K562 (cell line): ENCODE measurements around the gene SCAMP1. TPM values are rescaled to one million over a fixed set of nuclear protein-coding genes. Genes with fewer than 3 reads are reported as not detected.

Experiments
- ATAC-seq: fragments of 200-7000 bp; cut with Tn5 transposase; 3 replicates; pipeline ENCODE4 v1.9.1; 2020; ENCODE audit warnings: moderate library complexity
- BruUV-seq: library from RNA; stranded (reverse); fragments of 400-500 nt; replicated peaks from 2 replicates; lab custom pipeline; 2021; lab: Mats Ljungman, UMichigan
- CTCF ChIA-PET: fragments of 300-600 bp; formaldehyde crosslinking; extraction: SDS; loops from one replicate; lab custom pipeline; 2021; ENCODE audit warnings: low intra/inter-chr PET ratio; lab: Yijun Ruan, JAX
- POLR2A ChIA-PET: fragments of 300-600, 350-650 bp; sonication (Branson Sonifier 250); formaldehyde crosslinking; extraction: SDS; loops from one replicate; lab custom pipeline; 2021; ENCODE audit warnings: antibody characterized with exemption, inconsistent platforms; lab: Yijun Ruan, JAX
- DNase-seq, 4 experiments: peaks; one replicate each; pipeline versions ENCODE4 v3.0.0 to v3.0.0-alpha.2; 2011 to 2018; ENCODE audit warnings: low spot score in 3 of 4, mixed read lengths in 3 of 4; ENCODE audit errors: extremely low read depth in 1 of 4
- FAIRE-seq: peaks from 2 replicates; lab custom pipeline; 2011; peaks lifted over from hg19 to GRCh38; lab: Jason Lieb, UNC
- H2AFZ ChIP-seq: 2 replicates; pipeline ENCODE4 v1.6.0; 2011; ENCODE audit warnings: low read depth, low read length, control low read depth, inconsistent platforms
- H3K27ac ChIP-seq: fragments of 200-600 bp; 3 replicates; pipeline ENCODE4 v1.8.0; 2011; ENCODE audit warnings: low read depth, mild to moderate bottlenecking, control low read depth, inconsistent platforms, low read length, moderate library complexity, mixed read lengths; ENCODE audit errors: extremely low read depth
- H3K27me3 ChIP-seq, 2 experiments: fragments of 300-600 bp in 1 of 2; 2 replicates in 1 of 2; 3 replicates in 1 of 2; pipeline versions ENCODE4 v1.6.0 to v1.8.0; 2011; ENCODE audit warnings: inconsistent platforms in 2 of 2, low read length in 2 of 2, mild to moderate bottlenecking in 1 of 2, mixed read lengths in 1 of 2, moderate library complexity in 1 of 2; ENCODE audit not compliant: control insufficient read depth in 2 of 2, insufficient read depth in 2 of 2
- H3K36me3 ChIP-seq: fragments of 300-600 bp; 3 replicates; pipeline ENCODE4 v1.8.0; 2011; ENCODE audit warnings: mild to moderate bottlenecking, low read length, inconsistent platforms; ENCODE audit not compliant: control insufficient read depth, insufficient read depth
- H3K4me1 ChIP-seq, 2 experiments: fragments of 200-600 bp in 1 of 2; replicated peaks in 1 of 2; 2 replicates in 1 of 2; 3 replicates in 1 of 2; pipeline versions ENCODE4 v1.5.1 to v1.8.0; 2011; ENCODE audit warnings: inconsistent platforms in 2 of 2, low read length in 2 of 2, mild to moderate bottlenecking in 1 of 2, mixed read lengths in 1 of 2, moderate library complexity in 1 of 2; ENCODE audit not compliant: control insufficient read depth in 2 of 2, insufficient read depth in 2 of 2
- H3K4me2 ChIP-seq: 2 replicates; pipeline ENCODE4 v1.6.1; 2011; ENCODE audit warnings: low read length, control low read depth, inconsistent platforms, mixed read lengths; ENCODE audit not compliant: insufficient read depth
- H3K4me3 ChIP-seq: fragments of 200-600 bp; sonication (generic), shearing (Covaris generic); 2 replicates; pipeline ENCODE4 v1.5.1; 2016; ENCODE audit warnings: control low read depth, inconsistent platforms
- H3K79me2 ChIP-seq: fragments of 200-600 bp; 3 replicates; pipeline ENCODE4 v1.8.0; 2011; ENCODE audit warnings: low read length, inconsistent platforms; ENCODE audit not compliant: control insufficient read depth, insufficient read depth
- H3K9ac ChIP-seq, 2 experiments: 2 replicates each; pipeline versions ENCODE4 v1.6.0 to v1.6.1; 2011; ENCODE audit warnings: low read depth in 2 of 2, low read length in 2 of 2, control low read depth in 1 of 2, inconsistent platforms in 1 of 2, mild to moderate bottlenecking in 1 of 2, mixed read lengths in 1 of 2; ENCODE audit not compliant: insufficient read depth in 1 of 2
- H3K9me1 ChIP-seq: one replicate; pipeline ENCODE4 v1.6.0; 2011; ENCODE audit warnings: inconsistent platforms, mild to moderate bottlenecking, low read length, moderate library complexity; ENCODE audit not compliant: control insufficient read depth, insufficient read depth
- H3K9me3 ChIP-seq: replicated peaks from 2 replicates; pipeline ENCODE4 v1.5.1; 2011; ENCODE audit warnings: low read depth, low read length, inconsistent platforms; ENCODE audit not compliant: control insufficient read depth, insufficient read depth
- H4K20me1 ChIP-seq: replicated peaks from 2 replicates; pipeline ENCODE4 v1.6.1; 2011; ENCODE audit warnings: low read length, inconsistent platforms, mixed read lengths; ENCODE audit not compliant: control insufficient read depth, insufficient read depth
- CTCF ChIP-seq, 3 experiments: IDR thresholded peaks in 2 of 3; conservative IDR thresholded peaks in 1 of 3; 2 replicates each; pipeline ENCODE4 v1.5.1; 2011 to 2012; ENCODE audit warnings: low read length in 3 of 3, mild to moderate bottlenecking in 3 of 3, control low read depth in 2 of 3, improper control_type of control experiment in 1 of 3, inconsistent platforms in 1 of 3, low read depth in 1 of 3, mixed read lengths in 1 of 3, moderate library complexity in 1 of 3; ENCODE audit not compliant: insufficient read depth in 2 of 3
- E2F3 ChIP-seq: fragments of 250-450 bp; sonication (Bioruptor Pico); IDR thresholded peaks from 2 replicates; pipeline ENCODE4 v1.4.0; 2020; ENCODE audit warnings: mild to moderate bottlenecking
- EZH2 ChIP-seq: IDR thresholded peaks from 2 replicates; pipeline ENCODE4 v1.6.1; 2012; ENCODE audit warnings: low read depth, mild to moderate bottlenecking, inconsistent platforms, low read length, borderline replicate concordance
- ZBTB26 ChIP-seq: fragments of 450-650 bp; formaldehyde crosslinking; IDR thresholded peaks from 2 replicates; pipeline ENCODE4 v1.4.0; 2022; ENCODE audit warnings: missing genetic modification characterization
- WGBS: fragments of 100-300 bp; shearing (Covaris generic); methylation state at CpG from one replicate; pipeline ENCODE4 v1.1.6; 2016; ENCODE audit warnings: low coverage, mixed read lengths; ENCODE audit not compliant: insufficient coverage; ENCODE audit errors: missing lambda C conversion rate; 5-methylcytosine and 5-hydroxymethylcytosine counted together
- in situ Hi-C: fragments of 300-500 bp; cut with MboI; formaldehyde crosslinking; loops from 4 replicates; pipeline ENCODE4 v1.15.0; 2018; ENCODE audit warnings: inconsistent platforms, mixed read lengths
- intact Hi-C: fragments of 100-400 bp; cut with micrococcal nuclease; formaldehyde crosslinking; loops from 2 replicates; pipeline ENCODE4 v1.14.2; 2022
- polyA plus RNA-seq, 8 experiments: library from polyadenylated mRNA; depleted of rRNA in 4 of 8; stranded (reverse) in 5 of 8; unstranded in 3 of 8; fragments of >200 nt; fragmentation: Nextera tagmentation in 2 of 8; fragmentation: Illumina TruSeq in 1 of 8; extraction: Ambion mirVana in 2 of 8; extraction: Trizol in 1 of 8; gene quantifications; 2 replicates each; pipeline versions ENCODE4 v1.2.1 to v1.2.3, GENCODE V29; 2011 to 2014; ENCODE audit warnings: inconsistent platforms in 1 of 8, missing spikeins in 1 of 8
- total RNA-seq, 7 experiments: library from RNA; depleted of rRNA in 6 of 7; stranded (reverse); fragments of >200 nt in 6 of 7; fragmentation: Illumina TruSeq in 2 of 7; extraction: Trizol in 2 of 7; gene quantifications; 2 replicates each; pipeline versions ENCODE4 v1.2.1 to v1.2.3, GENCODE V29; 2011 to 2021; ENCODE audit warnings: low replicate concordance in 1 of 7

SCAMP1 gene
- total and polyA plus RNA-seq, 9 of the 15 experiments (the other 6 are each of a cell fraction or from before 2014, with no cell fraction given), result 5.4 to 23.9 (median 13.8) TPM

- BruUV-seq, result no TSS peak
- DNase-seq (no peak), FAIRE-seq (no peak), ATAC-seq (peak; percentile 68)
- Histone ChIP-seq H3K9me1 (no peaks in the 10 kb centered on the region), H3K27me3 (no peaks in the 10 kb centered on the region), H3K4me2 (no peak overlapping the region), H3K79me2 (peaks cover 38% of the 10 kb centered on the region), H4K20me1 (no peaks in the 10 kb centered on the region), H3K4me3 (no peak overlapping the region), H3K9me3 (no peaks in the 10 kb centered on the region), H3K27ac (no peak overlapping the region), H3K9ac (no peak overlapping the region), H2AFZ (no peak overlapping the region), H3K36me3 (no peaks in the 10 kb centered on the region), H3K4me1 (0 out of 5 replicates have a peak, but pooled peaks cover 0 to under 1% of the 10 kb centered on the region in 2 experiments)
- ChIA-PET CTCF (interaction anchor here (0.6 kb wide), 1 partner anchor 75 kb away, joined by 3 read pairs; no protein-coding TSS in a partner anchor), POLR2A (interaction anchor here (1.0 kb wide), 1 partner anchor 12 kb away, joined by 3 read pairs; no protein-coding TSS in a partner anchor)
- 64% methylated on average over 6 of the region's 6 CpGs for WGBS
- in situ Hi-C loops, result no loop called here
- intact Hi-C loops, result no loop called here
- 0 out of 6 replicates have a peak, but pooled peaks of 1 of the 3 experiments have one; percentile 10 for TF ChIP-seq CTCF (IDR thresholded peaks at IDR 0.05 in 2 of 3, conservative IDR thresholded peaks at IDR 0.05 in 1 of 3; ENCODE audit: insufficient read depth in 2 of 3, low read depth in 1 of 3, low read length in 3 of 3)
- TF ChIP-seq ZBTB26 (CRISPR knock-in tag), result no peak
- TF ChIP-seq E2F3, result no peak
- TF ChIP-seq EZH2, result no peak
Observed at GRCh38 chr5:78367318-78367991, 7.0 kb downstream of the SCAMP1 start.
